GOT3 (cell line): ENCODE data around the gene DBNDD2.

Source experiments
- DNase-seq: peaks from one replicate; lab custom pipeline; 2025; ENCODE audit warnings: mixed read lengths; lab: John Stamatoyannopoulos, UW

DBNDD2 gene

GRCh38 chr20:45387274-45387673, 20.8 kb upstream of the DBNDD2 start:
- DNase-seq, result no peak

GRCh38 chr20:45390931-45391330, 17.2 kb upstream of the DBNDD2 start:
- no peak for DNase-seq

DNA sequence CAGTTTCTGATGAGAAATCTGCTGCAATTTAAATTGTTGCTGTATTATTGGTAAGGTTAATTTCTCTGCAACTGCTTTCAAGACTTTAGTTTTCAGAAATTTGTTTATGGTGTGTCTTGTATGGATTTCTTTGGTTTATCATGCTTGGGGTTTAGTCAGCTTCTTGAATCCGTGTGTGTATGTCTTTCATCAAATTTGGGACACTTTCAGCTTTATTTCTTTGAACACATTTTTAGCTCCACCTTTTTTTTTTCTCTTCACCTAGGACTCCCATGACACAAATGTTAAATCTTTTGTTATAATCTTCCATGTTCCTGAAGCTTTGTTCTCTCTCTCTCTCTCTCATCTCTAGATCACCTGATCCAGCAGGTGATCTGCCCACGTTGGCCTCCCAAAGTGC, 16.5 kb upstream of the DBNDD2 start:
- DNase-seq, result no peak

- DNase-seq, result no peak
These were observed 15.4 kb upstream of the DBNDD2 start for GRCh38 chr20:45392733-45393132.

- DNase-seq, result no peak
These were observed 13.6 kb upstream of the DBNDD2 start for GRCh38 chr20:45394221-45395113.

- DNase-seq, result no peak
These were observed 13.0 kb upstream of the DBNDD2 start for GRCh38 chr20:45395114-45395415.

DNA sequence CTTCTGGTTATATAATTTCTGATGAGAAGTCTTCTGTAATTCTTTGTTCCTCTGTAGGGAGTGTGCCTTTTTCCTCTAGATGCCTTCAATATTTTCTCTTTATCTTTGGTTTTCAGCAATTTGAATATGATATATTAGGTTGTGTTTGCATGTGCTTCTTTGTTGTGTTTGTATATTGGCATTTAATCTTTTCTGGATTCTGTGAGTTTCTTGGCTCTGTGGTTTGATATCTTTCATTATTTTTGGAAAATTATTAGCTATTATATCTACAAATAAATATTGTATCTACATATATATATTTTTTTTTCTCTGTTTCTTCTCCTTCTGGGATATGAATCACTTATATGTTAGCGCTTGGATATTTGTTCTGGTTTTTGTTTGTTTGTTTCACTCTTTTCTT, 9.1 kb upstream of the DBNDD2 start:
- no peak for DNase-seq

GRCh38 chr20:45400346-45401031, 7.6 kb upstream of the DBNDD2 start:
- no peak for DNase-seq

DNA sequence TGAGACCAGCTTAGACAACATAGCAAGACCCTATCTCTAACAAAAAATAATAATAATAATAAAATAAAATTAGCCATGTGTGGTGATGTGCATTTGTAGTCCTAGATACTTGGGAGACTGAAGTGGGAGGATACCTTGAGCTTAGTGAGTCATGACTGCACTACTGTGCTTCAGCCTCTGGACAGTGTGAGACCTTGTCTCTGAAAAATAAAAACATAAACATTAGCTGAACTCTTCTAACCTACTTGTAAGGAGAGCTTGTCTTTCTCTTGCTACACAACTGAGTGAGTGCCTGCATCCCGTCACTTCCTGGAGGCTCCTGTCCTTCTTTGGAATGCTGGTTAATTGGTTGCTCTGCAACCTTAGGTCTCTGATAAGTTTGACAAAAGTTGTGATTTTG, 5.1 kb upstream of the DBNDD2 start:
- no peak for DNase-seq

DNA sequence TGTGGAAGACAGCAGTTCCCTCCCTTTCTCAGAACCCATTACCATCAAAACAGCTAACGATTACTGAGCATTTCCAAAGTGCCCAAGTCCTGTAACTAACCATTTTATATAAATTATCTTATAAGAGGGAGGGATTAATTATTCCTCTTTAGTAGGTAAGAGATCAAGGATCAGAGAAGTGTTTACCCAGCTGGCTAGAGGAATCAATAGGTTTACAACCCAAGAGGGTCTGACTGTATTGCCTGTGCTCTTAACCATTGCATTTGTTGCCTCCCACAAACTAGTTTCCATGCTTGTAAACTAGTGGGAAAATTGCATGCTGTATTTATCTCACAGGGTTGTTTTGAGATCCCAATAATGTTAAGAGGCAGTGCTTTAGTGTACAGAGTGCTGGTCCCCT, 3.7 kb upstream of the DBNDD2 start:
- no peak for DNase-seq

DNA sequence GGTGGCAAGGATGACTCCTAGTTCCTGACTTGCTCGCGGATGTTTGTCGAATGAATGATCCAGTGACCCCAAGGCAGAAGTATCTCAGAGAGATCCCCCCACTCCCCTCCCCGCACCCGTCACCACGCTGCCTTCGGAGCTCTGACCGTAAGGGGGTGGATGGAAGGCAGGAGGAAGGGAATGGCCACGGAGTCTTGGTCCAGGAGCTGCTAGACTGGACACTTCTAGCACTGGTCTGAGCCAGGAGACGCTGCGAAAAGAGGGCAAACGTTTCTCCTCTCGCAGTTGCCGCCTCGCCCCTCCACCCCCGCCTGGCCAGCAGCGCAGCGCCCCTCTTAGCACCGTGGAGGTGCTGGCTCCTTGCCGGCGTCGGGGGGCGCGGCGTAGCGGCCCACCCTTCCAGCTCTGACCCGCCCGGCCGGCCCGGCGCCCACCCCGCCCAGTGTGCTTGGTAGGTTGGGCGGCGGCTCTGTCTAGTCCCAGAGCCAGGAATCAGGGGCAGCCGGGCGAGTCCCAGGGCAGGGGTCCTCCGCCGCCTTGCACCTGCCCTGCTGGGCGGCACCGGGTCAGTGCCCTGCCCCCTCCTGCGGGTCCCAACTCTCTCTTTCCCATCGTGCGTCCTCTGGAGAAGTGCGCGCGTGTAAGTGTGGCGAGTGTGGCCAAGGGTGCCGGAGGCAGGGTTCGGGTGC, 2.4 kb upstream of the DBNDD2 start:
- no peak for DNase-seq

DNA sequence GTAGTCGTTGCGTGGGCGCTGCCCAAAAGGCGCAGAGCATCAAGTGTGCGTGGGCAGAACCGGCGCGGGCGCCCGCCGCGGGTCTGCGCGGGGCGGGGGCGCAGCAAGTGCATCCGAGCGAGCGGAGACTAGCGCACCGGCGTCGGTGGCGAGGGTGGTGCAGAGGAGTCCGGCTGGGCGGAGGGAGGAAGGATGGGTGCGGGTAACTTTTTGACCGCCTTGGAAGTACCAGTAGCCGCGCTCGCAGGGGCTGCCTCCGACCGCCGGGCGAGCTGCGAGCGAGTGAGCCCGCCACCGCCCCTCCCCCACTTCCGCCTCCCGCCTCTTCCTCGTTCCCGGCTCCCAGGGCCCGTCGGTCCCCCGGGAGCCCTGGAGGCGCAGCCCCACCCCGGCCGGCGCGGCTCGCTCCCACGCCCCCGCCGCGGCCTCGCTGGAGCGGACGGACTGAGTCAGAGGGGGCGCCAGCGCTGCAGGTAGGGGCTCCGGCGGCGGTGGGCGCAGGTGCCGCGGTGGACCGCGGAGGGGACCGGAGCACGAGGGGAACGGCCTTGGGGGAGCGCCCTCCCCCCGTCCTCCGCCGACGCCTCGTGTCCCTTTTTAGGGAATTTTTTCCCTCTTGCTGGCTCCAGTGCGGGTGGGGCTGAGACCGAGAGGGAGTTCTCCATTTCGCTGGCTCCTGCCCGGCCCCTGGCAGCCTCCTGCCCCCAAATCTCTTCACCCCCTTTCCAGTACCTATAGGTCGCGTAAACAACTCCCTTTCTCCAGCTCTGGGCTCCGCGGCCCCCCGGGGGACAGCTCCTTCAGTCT, 1.6 kb upstream of the DBNDD2 start:
- no peak for DNase-seq

- DNase-seq, result no peak
These were observed 883 bp upstream of the DBNDD2 start for GRCh38 chr20:45407067-45407745.

DNA sequence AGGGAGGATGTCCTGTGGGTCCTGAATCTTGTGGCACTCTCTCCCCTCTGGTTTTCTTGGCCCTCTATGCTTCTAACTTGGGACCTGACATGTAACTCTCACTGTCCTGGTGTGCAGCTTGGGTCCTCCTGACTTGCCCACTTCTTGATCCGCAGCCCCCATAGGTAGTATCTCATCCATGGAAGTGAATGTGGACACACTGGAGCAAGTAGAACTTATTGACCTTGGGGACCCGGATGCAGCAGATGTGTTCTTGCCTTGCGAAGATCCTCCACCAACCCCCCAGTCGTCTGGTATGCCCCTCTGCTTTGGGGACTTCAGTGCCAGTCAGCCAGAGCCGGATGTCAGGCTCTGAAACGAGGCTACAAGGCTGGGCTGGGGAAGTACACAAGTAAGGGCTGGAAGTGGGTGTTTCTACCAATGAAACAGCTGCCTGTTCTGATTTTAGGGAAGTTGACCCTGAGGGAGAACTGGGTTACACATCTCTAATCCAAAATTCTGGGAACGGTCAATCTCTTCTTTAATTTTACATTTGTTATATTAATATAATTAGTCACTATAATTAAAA, 641 bp downstream of the DBNDD2 start:
- no peak for DNase-seq

GRCh38 chr20:45409521-45410272, 1.6 kb downstream of the DBNDD2 start:
- DNase-seq, result no peak

DNA sequence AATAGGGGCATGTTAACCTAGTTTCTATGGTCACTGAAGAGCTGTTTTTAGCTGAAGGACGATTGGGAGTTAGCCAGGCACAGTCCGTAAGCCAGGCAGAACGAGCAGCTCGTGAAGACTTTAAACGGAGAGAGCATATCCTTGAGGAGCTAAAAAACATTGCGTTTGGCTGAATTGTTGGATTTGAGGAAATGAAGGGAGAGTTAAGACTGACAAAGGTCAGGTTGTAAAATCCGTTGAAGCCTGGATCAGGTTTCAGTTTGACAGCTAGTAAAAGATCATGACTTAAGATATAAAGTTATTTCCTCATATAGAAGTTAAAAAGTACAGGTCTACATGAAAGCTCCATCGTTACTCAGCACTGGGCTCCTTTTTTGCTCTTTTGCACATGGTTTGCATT, 2.8 kb downstream of the DBNDD2 start:
- DNase-seq, result no peak

- no peak for DNase-seq
These were observed 4.6 kb downstream of the DBNDD2 start for GRCh38 chr20:45412653-45413052.

- no peak for DNase-seq
These were observed 5.4 kb downstream of the DBNDD2 start for GRCh38 chr20:45413479-45413878.

DNA sequence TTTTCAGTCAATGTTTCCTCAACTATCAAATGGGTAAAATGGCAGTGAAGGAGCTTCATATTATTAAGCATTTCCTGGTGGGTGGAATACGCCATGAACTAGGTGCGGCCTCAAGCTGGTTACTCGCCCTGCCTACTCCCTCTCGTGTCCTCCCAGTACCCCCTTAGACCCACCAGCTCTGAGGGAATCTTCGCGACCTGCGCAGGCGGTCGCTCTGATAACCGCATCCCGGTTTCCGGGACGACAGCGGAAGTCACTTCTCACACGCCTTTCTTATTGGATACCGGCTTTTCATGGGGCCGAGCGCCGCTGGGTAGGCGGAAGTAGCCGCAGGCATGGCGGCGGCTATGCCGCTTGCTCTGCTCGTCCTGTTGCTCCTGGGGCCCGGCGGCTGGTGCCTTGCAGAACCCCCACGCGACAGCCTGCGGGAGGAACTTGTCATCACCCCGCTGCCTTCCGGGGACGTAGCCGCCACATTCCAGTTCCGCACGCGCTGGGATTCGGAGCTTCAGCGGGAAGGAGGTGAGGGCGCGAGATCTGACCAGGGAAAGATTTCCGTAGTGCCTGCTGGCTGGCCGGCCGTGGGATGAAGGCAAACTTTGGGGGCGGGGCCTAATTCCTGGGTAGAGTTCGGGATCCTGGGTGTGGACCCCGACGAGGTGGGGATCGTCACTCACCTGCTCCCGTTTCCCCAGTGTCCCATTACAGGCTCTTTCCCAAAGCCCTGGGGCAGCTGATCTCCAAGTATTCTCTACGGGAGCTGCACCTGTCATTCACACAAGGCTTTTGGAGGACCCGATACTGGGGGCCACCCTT, 7.9 kb downstream of the DBNDD2 start, which contains the start of gene PIGT:
TSS of gene PIGT (plus strand) at position 320 of the 816 bp plus-strand sequence. CDS start at position 336, 16 bp downstream.
- DNase-seq, result peak; percentile 61
